GM10266 (cell line): ENCODE measurements around the gene FAM167B.
A peak's percentile ranks its signal among the peaks of the same experiment; 100 is the strongest.

ENCODE experiments used
- DNase-seq: peaks from one replicate; pipeline ENCODE4 v3.0.0; 2012; ENCODE audit errors: extremely low spot score
- TF ChIP-seq, protein P1 (sequence below): IDR thresholded peaks from 2 replicates; pipeline ENCODE4 v1.5.1; 2012; ENCODE audit warnings: mild to moderate bottlenecking, low read depth; ENCODE audit not compliant: control insufficient read depth, insufficient read depth; ENCODE audit errors: missing control alignments

The FAM167B gene

DNA sequence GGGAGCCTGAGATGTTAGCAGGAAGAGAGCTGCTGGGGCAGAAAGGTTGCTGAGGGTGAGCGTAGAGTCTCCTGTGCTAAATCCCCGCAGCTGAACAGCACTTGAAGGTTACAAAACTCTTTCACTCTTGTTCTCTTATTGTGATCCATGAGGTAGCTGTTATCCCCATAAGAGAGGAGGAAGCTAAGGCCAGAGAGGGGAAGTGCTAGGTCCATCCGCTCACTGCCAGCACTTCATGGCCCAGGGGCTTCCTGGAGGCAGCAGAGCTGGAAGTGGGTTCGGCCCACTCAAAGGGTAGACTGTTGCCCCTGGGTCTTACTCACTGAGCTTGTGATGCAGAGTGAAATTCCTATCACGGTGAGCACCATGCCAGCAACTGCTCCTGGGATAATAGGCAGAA lies 30.5 kb upstream of the FAM167B start:
- no peak for DNase-seq
- TF ChIP-seq, protein P1, sequence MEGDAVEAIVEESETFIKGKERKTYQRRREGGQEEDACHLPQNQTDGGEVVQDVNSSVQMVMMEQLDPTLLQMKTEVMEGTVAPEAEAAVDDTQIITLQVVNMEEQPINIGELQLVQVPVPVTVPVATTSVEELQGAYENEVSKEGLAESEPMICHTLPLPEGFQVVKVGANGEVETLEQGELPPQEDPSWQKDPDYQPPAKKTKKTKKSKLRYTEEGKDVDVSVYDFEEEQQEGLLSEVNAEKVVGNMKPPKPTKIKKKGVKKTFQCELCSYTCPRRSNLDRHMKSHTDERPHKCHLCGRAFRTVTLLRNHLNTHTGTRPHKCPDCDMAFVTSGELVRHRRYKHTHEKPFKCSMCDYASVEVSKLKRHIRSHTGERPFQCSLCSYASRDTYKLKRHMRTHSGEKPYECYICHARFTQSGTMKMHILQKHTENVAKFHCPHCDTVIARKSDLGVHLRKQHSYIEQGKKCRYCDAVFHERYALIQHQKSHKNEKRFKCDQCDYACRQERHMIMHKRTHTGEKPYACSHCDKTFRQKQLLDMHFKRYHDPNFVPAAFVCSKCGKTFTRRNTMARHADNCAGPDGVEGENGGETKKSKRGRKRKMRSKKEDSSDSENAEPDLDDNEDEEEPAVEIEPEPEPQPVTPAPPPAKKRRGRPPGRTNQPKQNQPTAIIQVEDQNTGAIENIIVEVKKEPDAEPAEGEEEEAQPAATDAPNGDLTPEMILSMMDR: no peak

- TF ChIP-seq, protein P1: no peak
- no peak for DNase-seq
Observed at GRCh38 chr1:32219022-32219421, 28.0 kb upstream of the FAM167B start.

- TF ChIP-seq, protein P1: no peak
Observed at GRCh38 chr1:32220746-32221580, 26.1 kb upstream of the FAM167B start.

GRCh38 chr1:32221581-32221979 lies 25.4 kb upstream of the FAM167B start:
- TF ChIP-seq, protein P1: no peak

More at GRCh38 chr1:32220746-32221580, 26.1 kb upstream of the FAM167B start:
- no peak for DNase-seq

GRCh38 chr1:32221980-32222755 lies 24.9 kb upstream of the FAM167B start, which contains the start of the genes EIF3I and TMEM234:
EIF3I (plus strand) TSS chr1:32222407; CDS start chr1:32222442, 35 bp downstream.
TMEM234 (minus strand) TSS chr1:32222353; CDS start chr1:32222322, 31 bp downstream.
- DNase-seq: peak; percentile 92
- TF ChIP-seq, protein P1: no peak

More at GRCh38 chr1:32221581-32221979, 25.4 kb upstream of the FAM167B start:
- no peak for DNase-seq

GRCh38 chr1:32223683-32224082 lies 23.3 kb upstream of the FAM167B start:
- TF ChIP-seq, protein P1: no peak
- no peak for DNase-seq
